Measurements from ENCODE around the gene RASL11A.

RASL11A gene

GRCh38 chr13:27304099-27304498 is 33.5 kb downstream of the RASL11A start:
- no peak overlapping the region for H3K4me3 ChIP-seq (ENCODE audit: low read depth, low read length)
- no peak for DNase-seq (ENCODE audit: low read depth)
- no peak for TF ChIP-seq CTCF (IDR thresholded peaks at IDR 0.05; ENCODE audit: control insufficient read depth, extremely low read depth, insufficient read depth)

- no peak overlapping the region for H3K4me3 ChIP-seq (ENCODE audit: low read depth, low read length)
- no peak for DNase-seq (ENCODE audit: low read depth)
- no peak for TF ChIP-seq CTCF (IDR thresholded peaks at IDR 0.05; ENCODE audit: control insufficient read depth, extremely low read depth, insufficient read depth)
Observed at GRCh38 chr13:27304611-27305010, 34.0 kb downstream of the RASL11A start.

- H3K4me3 ChIP-seq (ENCODE audit: low read depth, low read length) = no peak overlapping the region
- DNase-seq (ENCODE audit: low read depth) = no peak
- no peak for TF ChIP-seq CTCF (IDR thresholded peaks at IDR 0.05; ENCODE audit: control insufficient read depth, extremely low read depth, insufficient read depth)
Observed at GRCh38 chr13:27306364-27306763, 35.7 kb downstream of the RASL11A start.

- TF ChIP-seq CTCF (IDR thresholded peaks at IDR 0.05; ENCODE audit: control insufficient read depth, extremely low read depth, insufficient read depth) = no peak
- DNase-seq (ENCODE audit: low read depth) = no peak
- no peak overlapping the region for H3K4me3 ChIP-seq (ENCODE audit: low read depth, low read length)
Observed at GRCh38 chr13:27308941-27309340, 38.3 kb downstream of the RASL11A start.

- TF ChIP-seq CTCF (IDR thresholded peaks at IDR 0.05; ENCODE audit: control insufficient read depth, extremely low read depth, insufficient read depth) = no peak
- no peak overlapping the region for H3K4me3 ChIP-seq (ENCODE audit: low read depth, low read length)
- no peak for DNase-seq (ENCODE audit: low read depth)
Observed at GRCh38 chr13:27309401-27309958, 38.9 kb downstream of the RASL11A start.

- no peak overlapping the region for H3K4me3 ChIP-seq (ENCODE audit: low read depth, low read length)
- TF ChIP-seq CTCF (IDR thresholded peaks at IDR 0.05; ENCODE audit: control insufficient read depth, extremely low read depth, insufficient read depth) = no peak
- DNase-seq (ENCODE audit: low read depth) = no peak
Observed at GRCh38 chr13:27309967-27310598, 39.5 kb downstream of the RASL11A start.

- H3K4me3 ChIP-seq (ENCODE audit: low read depth, low read length) = no peak overlapping the region
- no peak for TF ChIP-seq CTCF (IDR thresholded peaks at IDR 0.05; ENCODE audit: control insufficient read depth, extremely low read depth, insufficient read depth)
- DNase-seq (ENCODE audit: low read depth) = no peak
Observed at GRCh38 chr13:27310946-27311345, 40.3 kb downstream of the RASL11A start.
